Lower lobe of right lung (tissue), 2 donors: ENCODE measurements around the gene GPC6. TPM values are rescaled to one million over a fixed set of nuclear protein-coding genes. Genes with fewer than 3 reads are reported as not detected.

Experiments used
- ATAC-seq, 2 donors: fragments of 200-7000 bp; cut with Tn5 transposase; one replicate each; pipeline ENCODE4 v1.9.1; 2020 to 2022; ENCODE audit warnings: mild to moderate bottlenecking in 2 of 2, moderate library complexity in 2 of 2
- DNase-seq: peaks from one replicate; pipeline ENCODE4 v3.0.0-alpha.2; 2020
- H3K27ac ChIP-seq: fragments of 200-600 bp; one replicate; pipeline ENCODE4 v1.8.0; 2022
- H3K27me3 ChIP-seq: fragments of 200-600 bp; one replicate; pipeline ENCODE4 v1.8.0; 2022; ENCODE audit warnings: low read depth
- H3K36me3 ChIP-seq: fragments of 200-600 bp; one replicate; pipeline ENCODE4 v1.8.0; 2022; ENCODE audit warnings: mild to moderate bottlenecking
- H3K4me1 ChIP-seq: fragments of 200-600 bp; one replicate; pipeline ENCODE4 v1.8.0; 2022
- H3K4me3 ChIP-seq: fragments of 200-600 bp; one replicate; pipeline ENCODE4 v1.8.0; 2022; ENCODE audit warnings: mild to moderate bottlenecking
- H3K9me3 ChIP-seq: fragments of 200-600 bp; one replicate; pipeline ENCODE4 v1.8.0; 2022
- CTCF ChIP-seq: fragments of 200-600 bp; IDR thresholded peaks from one replicate; pipeline ENCODE4 v1.8.0; 2022; ENCODE audit warnings: antibody characterized with exemption, mild to moderate bottlenecking
- intact Hi-C: fragments of 100-400 bp; cut with DNase I; formaldehyde crosslinking; loops from one replicate; pipeline ENCODE4 v1.11.0; 2022
- total RNA-seq: library from RNA; stranded (reverse); fragmentation: NEBNext Ultra II Directional; extraction: Animal tissue kit (Norgen Biotek cat#: 25700); gene quantifications from one replicate; pipeline ENCODE4 v1.2.1, GENCODE V29; 2021
- donor health status: DM: no; HTN: yes; CAD: no; lungs with severe emphysema.

Gene GPC6
- total RNA-seq, 1 donor from 2014 or later, result 5.5 TPM

GRCh38 chr13:93915269-93915809 lies 688.7 kb downstream of the GPC6 start:
- H3K27me3 ChIP-seq, result no peaks in the 10 kb centered on the region
- no peak overlapping the region for H3K27ac ChIP-seq
- no peak for TF ChIP-seq CTCF
- no peak overlapping the region for H3K4me3 ChIP-seq
- DNase-seq (no peak), ATAC-seq (no peak)
- H3K4me1 ChIP-seq, result no peaks in the 10 kb centered on the region
- no peaks in the 10 kb centered on the region for H3K36me3 ChIP-seq
- no peaks in the 10 kb centered on the region for H3K9me3 ChIP-seq
- intact Hi-C loops, result no loop called here

GRCh38 chr13:93922063-93922855 lies 695.7 kb downstream of the GPC6 start:
- no peaks in the 10 kb centered on the region for H3K4me1 ChIP-seq
- H3K9me3 ChIP-seq, result peaks cover 4% of the 10 kb centered on the region
- DNase-seq (no peak), ATAC-seq (no peak)
- H3K27me3 ChIP-seq, result no peaks in the 10 kb centered on the region
- no peak overlapping the region for H3K4me3 ChIP-seq
- H3K36me3 ChIP-seq, result no peaks in the 10 kb centered on the region
- intact Hi-C loops, result no loop called here
- H3K27ac ChIP-seq, result no peak overlapping the region
- no peak for TF ChIP-seq CTCF

- no peak for ATAC-seq
- Histone ChIP-seq H3K9me3 (peaks cover 4% of the 10 kb centered on the region), H3K27me3 (no peaks in the 10 kb centered on the region), H3K36me3 (no peaks in the 10 kb centered on the region), H3K4me3 (no peak overlapping the region), H3K27ac (no peak overlapping the region), H3K4me1 (no peaks in the 10 kb centered on the region)
- TF ChIP-seq CTCF, result no peak
- intact Hi-C loops, result no loop called here
- no peak for DNase-seq
Observed at GRCh38 chr13:93925990-93926389, 699.4 kb downstream of the GPC6 start.

- intact Hi-C loops, result no loop called here
- no peak for ATAC-seq
Observed at GRCh38 chr13:93926425-93926824, 699.8 kb downstream of the GPC6 start.

GRCh38 chr13:93927431-93927830 lies 700.8 kb downstream of the GPC6 start:
- Histone ChIP-seq H3K27me3 (no peaks in the 10 kb centered on the region), H3K4me3 (no peak overlapping the region), H3K4me1 (no peaks in the 10 kb centered on the region), H3K36me3 (no peaks in the 10 kb centered on the region), H3K27ac (no peak overlapping the region), H3K9me3 (no peaks in the 10 kb centered on the region)
- ATAC-seq (no peak), DNase-seq (no peak)
- no peak for TF ChIP-seq CTCF
- intact Hi-C loops, result no loop called here

More at GRCh38 chr13:93926425-93926824, 699.8 kb downstream of the GPC6 start:
- H3K27me3 ChIP-seq, result no peaks in the 10 kb centered on the region
- peaks cover 1% of the 10 kb centered on the region for H3K9me3 ChIP-seq
- H3K4me3 ChIP-seq, result no peak overlapping the region
- no peaks in the 10 kb centered on the region for H3K36me3 ChIP-seq
- H3K27ac ChIP-seq, result no peak overlapping the region
- TF ChIP-seq CTCF, result no peak
- DNase-seq, result no peak
- no peaks in the 10 kb centered on the region for H3K4me1 ChIP-seq
